Astrocyte (in vitro differentiated cells and primary cell): Measurements from ENCODE around the gene ZFYVE27. TPM values are rescaled to one million over a fixed set of nuclear protein-coding genes. Genes with fewer than 3 reads are reported as not detected.

Experiments used
- DNase-seq: peaks from one replicate; pipeline ENCODE4 v3.0.0-alpha.2; 2010; ENCODE audit warnings: low read depth
- FAIRE-seq: peaks from 2 replicates; lab custom pipeline; 2011; peaks lifted over from hg19 to GRCh38; lab: Jason Lieb, UNC
- H2AFZ ChIP-seq: 2 replicates; pipeline ENCODE4 v1.6.0; 2012; ENCODE audit warnings: low read depth, low read length, inconsistent platforms
- H3K27ac ChIP-seq: 2 replicates; pipeline ENCODE4 v1.5.1; 2011; ENCODE audit warnings: low read depth, low read length, inconsistent platforms
- H3K27me3 ChIP-seq: 2 replicates; pipeline ENCODE4 v1.6.0; 2011; ENCODE audit warnings: low read length, inconsistent platforms; ENCODE audit not compliant: insufficient read depth
- H3K36me3 ChIP-seq: 2 replicates; pipeline ENCODE4 v1.5.1; 2011; ENCODE audit warnings: low read length, inconsistent platforms; ENCODE audit not compliant: insufficient read depth
- H3K4me1 ChIP-seq: 2 replicates; pipeline ENCODE4 v1.5.1; 2011; ENCODE audit warnings: low read length, inconsistent platforms; ENCODE audit not compliant: insufficient read depth
- H3K4me2 ChIP-seq: 2 replicates; pipeline ENCODE4 v1.6.0; 2012; ENCODE audit warnings: low read length, inconsistent platforms
- H3K4me3 ChIP-seq: 2 replicates; pipeline ENCODE4 v1.5.1; 2011; ENCODE audit warnings: low read depth, mild to moderate bottlenecking, low read length, inconsistent platforms; ENCODE audit not compliant: insufficient read depth
- H3K79me2 ChIP-seq: 2 replicates; pipeline ENCODE4 v1.6.0; 2012; ENCODE audit warnings: mild to moderate bottlenecking, low read length, inconsistent platforms; ENCODE audit not compliant: insufficient read depth
- H3K9ac ChIP-seq: 2 replicates; pipeline ENCODE4 v1.6.0; 2012; ENCODE audit warnings: mild to moderate bottlenecking, low read length, inconsistent platforms
- H3K9me3 ChIP-seq: 2 replicates; pipeline ENCODE4 v1.5.1; 2012; ENCODE audit warnings: low read depth, mild to moderate bottlenecking, low read length, inconsistent platforms; ENCODE audit not compliant: insufficient read depth
- H4K20me1 ChIP-seq: 2 replicates; pipeline ENCODE4 v1.6.0; 2012; ENCODE audit warnings: low read length, inconsistent platforms; ENCODE audit not compliant: insufficient read depth
- H3K27ac Mint-ChIP-seq: one replicate; pipeline ENCODE4 v1.8.0; 2021; ENCODE audit warnings: mild to moderate bottlenecking, mixed read lengths; ENCODE audit not compliant: unreplicated experiment
- H3K27me3 Mint-ChIP-seq: one replicate; pipeline ENCODE4 v1.8.0; 2021; ENCODE audit warnings: low read depth, mixed read lengths; ENCODE audit not compliant: unreplicated experiment
- H3K36me3 Mint-ChIP-seq: one replicate; pipeline ENCODE4 v1.8.0; 2021; ENCODE audit warnings: low read depth, mixed read lengths; ENCODE audit not compliant: unreplicated experiment
- H3K4me1 Mint-ChIP-seq: one replicate; pipeline ENCODE4 v1.8.0; 2021; ENCODE audit warnings: low read depth, mixed read lengths; ENCODE audit not compliant: unreplicated experiment
- H3K4me3 Mint-ChIP-seq: one replicate; pipeline ENCODE4 v1.8.0; 2021; ENCODE audit warnings: mild to moderate bottlenecking, moderate library complexity, mixed read lengths; ENCODE audit not compliant: unreplicated experiment
- H3K9me3 Mint-ChIP-seq: one replicate; pipeline ENCODE4 v1.8.0; 2021; ENCODE audit warnings: mild to moderate bottlenecking, mixed read lengths; ENCODE audit not compliant: unreplicated experiment
- CTCF ChIP-seq: IDR thresholded peaks from 2 replicates; pipeline ENCODE4 v1.5.1; 2011; ENCODE audit warnings: low read depth, mild to moderate bottlenecking, inconsistent platforms, low read length, moderate library complexity; ENCODE audit not compliant: insufficient read depth
- EZH2 ChIP-seq: IDR thresholded peaks from 2 replicates; pipeline ENCODE4 v1.6.1; 2012; ENCODE audit warnings: mild to moderate bottlenecking, low read length, inconsistent platforms; ENCODE audit not compliant: insufficient read depth
- total RNA-seq: library from RNA; stranded (reverse); gene quantifications from 2 replicates; pipeline ENCODE4 v1.2.1, GENCODE V29; 2021

The ZFYVE27 gene
- total RNA-seq, 1 donor from 2014 or later, result 32.8 TPM

- Mint-ChIP-seq H3K4me3 (no peak overlapping the region), H3K9me3 (no peaks in the 10 kb centered on the region), H3K27ac (no peak overlapping the region), H3K27me3 (peaks cover 20% of the 10 kb centered on the region), H3K4me1 (peaks cover 5% of the 10 kb centered on the region), H3K36me3 (no peaks in the 10 kb centered on the region)
- Histone ChIP-seq H3K4me1 (peaks cover 2% of the 10 kb centered on the region), H3K79me2 (no peaks in the 10 kb centered on the region), H3K27me3 (peaks cover 5% of the 10 kb centered on the region), H3K9ac (no peak overlapping the region), H3K36me3 (no peaks in the 10 kb centered on the region), H3K27ac (no peak overlapping the region), H3K4me2 (no peak overlapping the region), H3K9me3 (no peaks in the 10 kb centered on the region), H4K20me1 (no peaks in the 10 kb centered on the region), H2AFZ (no peak overlapping the region), H3K4me3 (no peak overlapping the region)
- TF ChIP-seq EZH2 (no peak), CTCF (no peak)
- DNase-seq (no peak), FAIRE-seq (no peak)
Observed at GRCh38 chr10:97780841-97781617, 44.1 kb downstream of the ZFYVE27 start.

GRCh38 chr10:97781618-97782331, 44.8 kb downstream of the ZFYVE27 start:
- no peak overlapping the region for H3K4me3 Mint-ChIP-seq
- no peaks in the 10 kb centered on the region for H3K9me3 ChIP-seq
- no peak overlapping the region for H3K4me3 ChIP-seq
- no peaks in the 10 kb centered on the region for H3K36me3 Mint-ChIP-seq
- no peak overlapping the region for H2AFZ ChIP-seq
- H3K79me2 ChIP-seq, result no peaks in the 10 kb centered on the region
- H3K9me3 Mint-ChIP-seq, result no peaks in the 10 kb centered on the region
- H3K27me3 ChIP-seq, result peaks cover 6% of the 10 kb centered on the region
- no peak overlapping the region for H3K9ac ChIP-seq
- H3K4me1 Mint-ChIP-seq, result peaks cover 5% of the 10 kb centered on the region
- peaks cover 2% of the 10 kb centered on the region for H3K4me1 ChIP-seq
- DNase-seq, result no peak
- FAIRE-seq, result no peak
- no peak overlapping the region for H3K27ac Mint-ChIP-seq
- no peaks in the 10 kb centered on the region for H4K20me1 ChIP-seq
- peaks cover 23% of the 10 kb centered on the region for H3K27me3 Mint-ChIP-seq
- no peaks in the 10 kb centered on the region for H3K36me3 ChIP-seq
- H3K4me2 ChIP-seq, result no peak overlapping the region
- H3K27ac ChIP-seq, result no peak overlapping the region
- no peak for TF ChIP-seq CTCF
- no peak for TF ChIP-seq EZH2
